ENCODE data around the gene MC4R.

Gene MC4R

GRCh38 chr18:60327880-60328279 is 44.7 kb downstream of the MC4R start:
- DNase-seq (ENCODE audit: low read depth in 2 of 2) = no peak

GRCh38 chr18:60322591-60322990 is 50.0 kb downstream of the MC4R start:
- no peak for DNase-seq (ENCODE audit: low read depth in 2 of 2)
